OCI-LY1 (cell line): Measurements from ENCODE around the gene SMCHD1.
"Not testable (repeated sequence)": the region's sequence is repeated elsewhere in the genome, so short reads cannot be mapped to it uniquely, and the experiment has no call there.

Experiments used
- CTCF ChIP-seq: fragments of 200-600 bp; sonication (generic), shearing (Covaris generic); IDR thresholded peaks from 2 replicates; pipeline ENCODE4 v1.5.1; 2017; ENCODE audit warnings: mild to moderate bottlenecking, antibody characterized with exemption, low read length, moderate library complexity, mixed read lengths
- EZH2 ChIP-seq: fragments of 200-600 bp; sonication (generic), shearing (Covaris generic); IDR thresholded peaks from 2 replicates; pipeline ENCODE4 v1.8.0; 2017; ENCODE audit warnings: borderline replicate concordance, mixed run types, mild to moderate bottlenecking, antibody characterized with exemption, low read length, moderate library complexity, mixed read lengths

GRCh38 chr18:2660849-2661248 lies 5.3 kb downstream of the SMCHD1 start:
- not testable (repeated sequence) for TF ChIP-seq CTCF, EZH2
